CD4-positive, alpha-beta T cell (primary cell): ENCODE data around the gene TBC1D14. TPM values are rescaled to one million over a fixed set of nuclear protein-coding genes. Genes with fewer than 3 reads are reported as not detected.
A peak's percentile ranks its signal among the peaks of the same experiment; 100 is the strongest.

Source experiments
- ATAC-seq: fragments of 200-7000 bp; cut with Tn5 transposase; one replicate; pipeline ENCODE4 v1.10.0; 2022; ENCODE audit warnings: mild to moderate bottlenecking; ENCODE audit not compliant: poor library complexity
- CTCF ChIA-PET: fragments of 350-600 bp; sonication (Branson Sonifier 250); formaldehyde crosslinking; loops from one replicate; lab custom pipeline; 2021; ENCODE audit warnings: antibody characterized with exemption, inconsistent platforms; lab: Charles Lee
- POLR2A ChIA-PET: fragments of 350-600 bp; sonication (Branson Sonifier 250); formaldehyde crosslinking; loops from one replicate; lab custom pipeline; 2021; ENCODE audit warnings: antibody characterized with exemption, inconsistent platforms; lab: Charles Lee
- DNase-seq, 14 experiments: peaks; one replicate each; pipeline ENCODE4 v3.0.0-alpha.2; 2013 to 2020; ENCODE audit warnings: mixed read lengths in 2 of 14
- H3K27ac ChIP-seq, 2 donors: one replicate each; pipeline versions ENCODE4 v1.5.1 to v1.7.0; 2013; ENCODE audit warnings: low read length in 2 of 2, low read depth in 1 of 2, mild to moderate bottlenecking in 1 of 2
- H3K27me3 ChIP-seq, 2 experiments: 1 replicate in 1 of 2; 2 replicates in 1 of 2; pipeline versions ENCODE4 v1.6.1 to v1.7.0; 2013; ENCODE audit warnings: low read length in 2 of 2, control low read depth in 1 of 2, mild to moderate bottlenecking in 1 of 2, moderate library complexity in 1 of 2; ENCODE audit not compliant: insufficient read depth in 2 of 2, control insufficient read depth in 1 of 2
- H3K36me3 ChIP-seq: one replicate; pipeline ENCODE4 v1.6.1; 2013; ENCODE audit warnings: low read length, control low read depth; ENCODE audit not compliant: insufficient read depth
- H3K4me1 ChIP-seq: one replicate; pipeline ENCODE4 v1.6.1; 2013; ENCODE audit warnings: low read length, control low read depth; ENCODE audit not compliant: insufficient read depth
- H3K4me3 ChIP-seq: one replicate; pipeline ENCODE4 v1.5.1; 2013; ENCODE audit warnings: mild to moderate bottlenecking, low read length, moderate library complexity
- H3K9me3 ChIP-seq, 2 experiments: 1 replicate in 1 of 2; 2 replicates in 1 of 2; pipeline versions ENCODE4 v1.6.1 to v1.7.0; 2013; ENCODE audit warnings: low read length in 2 of 2, mild to moderate bottlenecking in 2 of 2, control low read depth in 1 of 2, moderate library complexity in 1 of 2; ENCODE audit not compliant: control insufficient read depth in 1 of 2, insufficient read depth in 1 of 2
- H3K27ac Mint-ChIP-seq: one replicate; pipeline ENCODE4 v1.8.0; 2020; ENCODE audit warnings: mixed read lengths
- H3K27me3 Mint-ChIP-seq: one replicate; pipeline ENCODE4 v1.8.0; 2021; ENCODE audit warnings: mixed read lengths
- H3K36me3 Mint-ChIP-seq: one replicate; pipeline ENCODE4 v1.8.0; 2021; ENCODE audit warnings: low read depth, mixed read lengths
- H3K4me1 Mint-ChIP-seq: one replicate; pipeline ENCODE4 v1.8.0; 2021; ENCODE audit warnings: low read depth, mixed read lengths
- H3K4me3 Mint-ChIP-seq: one replicate; pipeline ENCODE4 v1.8.0; 2020; ENCODE audit warnings: mild to moderate bottlenecking, mixed read lengths
- H3K9me3 Mint-ChIP-seq: one replicate; pipeline ENCODE4 v1.8.0; 2020; ENCODE audit warnings: mixed read lengths
- CTCF ChIP-seq: fragments of 200-600 bp; IDR thresholded peaks from one replicate; pipeline ENCODE4 v1.8.0; 2022; ENCODE audit warnings: antibody characterized with exemption, mild to moderate bottlenecking
- intact Hi-C, 2 experiments: fragments of 100-400 bp; cut with DNase I in 1 of 2; cut with micrococcal nuclease in 1 of 2; formaldehyde crosslinking; loops; one replicate each; pipeline versions ENCODE4 v1.15.1 to v1.9.0; 2023 to 2025; cut with DNase I, micrococcal nuclease
- total RNA-seq, 174 experiments: library from RNA in 2 of 174; stranded (reverse) in 2 of 174; gene quantifications; one replicate each; pipeline ENCODE4 v1.2.3 and lab custom pipeline; 2021 to 2026

The TBC1D14 gene
- total RNA-seq, 2 experiments from 2014 or later, result 31.2 to 34.1 TPM

- Mint-ChIP-seq H3K36me3 (peaks cover 79% of the 10 kb centered on the region), H3K27me3 (no peaks in the 10 kb centered on the region), H3K27ac (peak overlapping the region; percentile 62), H3K4me3 (no peak overlapping the region), H3K9me3 (no peaks in the 10 kb centered on the region), H3K4me1 (peaks cover 46% of the 10 kb centered on the region)
- no peak for TF ChIP-seq CTCF
- DNase-seq, result no peak
- ATAC-seq, result no peak
- Histone ChIP-seq H3K27ac (no peak overlapping the region), H3K4me1 (peaks cover 31% of the 10 kb centered on the region), H3K4me3 (no peak overlapping the region), H3K36me3 (peaks cover 66% of the 10 kb centered on the region), H3K9me3 (no peaks in the 10 kb centered on the region), H3K27me3 (no peaks in the 10 kb centered on the region)
- ChIA-PET POLR2A (interaction anchor here (0.8 to 1.8 kb wide), 3 partner anchors 20 to 154 kb away, joined by 3 to 5 read pairs (median 3); partner anchors contain the start of gene TADA2B), CTCF (interaction anchor here (1.6 kb wide), 1 partner anchor 89 kb away, joined by 3 read pairs; no protein-coding TSS in a partner anchor)
- intact Hi-C loops, result no loop called here
These were observed 153.7 kb downstream of the TBC1D14 start for GRCh38 chr4:7063362-7063761.

GRCh38 chr4:7066006-7066405 lies 156.4 kb downstream of the TBC1D14 start:
- POLR2A ChIA-PET, result interaction anchor here (0.6 to 5.1 kb wide), 7 partner anchors 9 to 491 kb away, joined by 3 to 156 read pairs (median 6); partner anchors contain the start of genes MAN2B2 and TADA2B

GRCh38 chr4:7066493-7066892 lies 156.9 kb downstream of the TBC1D14 start:
- no peaks in the 10 kb centered on the region for H3K9me3 ChIP-seq
- CTCF ChIA-PET, result interaction anchor here (1.8 to 5.2 kb wide), 2 partner anchors 24 to 193 kb away, joined by 6 to 55 read pairs; partner anchors contain the start of gene TADA2B
- no peak for ATAC-seq
- peak overlapping the region; percentile 76 for H3K4me3 ChIP-seq
- intact Hi-C loops, result loop anchor here in 1 of 2 experiments (1.0 kb wide), 1 partner anchor 22 kb away; no protein-coding TSS in a partner anchor
- H3K27me3 ChIP-seq, result no peaks in the 10 kb centered on the region
- Mint-ChIP-seq H3K27ac (peak overlapping the region; percentile 84), H3K36me3 (peaks cover 50% of the 10 kb centered on the region), H3K4me1 (peaks cover 60% of the 10 kb centered on the region), H3K9me3 (no peaks in the 10 kb centered on the region), H3K4me3 (peak overlapping the region; percentile 97), H3K27me3 (no peaks in the 10 kb centered on the region)
- POLR2A ChIA-PET, result interaction anchor here (0.6 to 5.1 kb wide), 11 partner anchors 9 to 491 kb away, joined by 3 to 156 read pairs (median 5); partner anchors contain the start of genes MAN2B2 and TADA2B
- no peak for TF ChIP-seq CTCF
- H3K36me3 ChIP-seq, result peaks cover 35% of the 10 kb centered on the region
- DNase-seq, result no peak
- no peak overlapping the region for H3K27ac ChIP-seq
- peaks cover 45% of the 10 kb centered on the region for H3K4me1 ChIP-seq

More at GRCh38 chr4:7066006-7066405, 156.4 kb downstream of the TBC1D14 start:
- no peaks in the 10 kb centered on the region for H3K27me3 ChIP-seq
- no peaks in the 10 kb centered on the region for H3K9me3 Mint-ChIP-seq
- ATAC-seq, result no peak
- intact Hi-C loops, result loop anchor here in 1 of 2 experiments (1.0 kb wide), 1 partner anchor 22 kb away; no protein-coding TSS in a partner anchor
- no peak overlapping the region for H3K4me3 ChIP-seq
- H3K4me1 Mint-ChIP-seq, result peaks cover 60% of the 10 kb centered on the region
- no peaks in the 10 kb centered on the region for H3K9me3 ChIP-seq
- H3K27ac Mint-ChIP-seq, result peak overlapping the region; percentile 84
- peaks cover 45% of the 10 kb centered on the region for H3K4me1 ChIP-seq
- no peak overlapping the region for H3K27ac ChIP-seq
- H3K4me3 Mint-ChIP-seq, result peak overlapping the region; percentile 97
- TF ChIP-seq CTCF, result no peak
- H3K36me3 Mint-ChIP-seq, result peaks cover 55% of the 10 kb centered on the region
- H3K27me3 Mint-ChIP-seq, result no peaks in the 10 kb centered on the region
- CTCF ChIA-PET, result interaction anchor here (5.2 kb wide), 1 partner anchor 24 kb away, joined by 55 read pairs; the partner anchor contains the start of gene TADA2B
- peaks cover 40% of the 10 kb centered on the region for H3K36me3 ChIP-seq
- DNase-seq, result no peak
